GM12864 (cell line): Measurements from ENCODE around the gene PSMB7.

Experiments
- DNase-seq: peaks from one replicate; pipeline ENCODE4 v3.0.0-alpha.2; 2011; ENCODE audit warnings: low read depth
- H3K4me3 ChIP-seq: 2 replicates; pipeline ENCODE4 v1.5.1; 2011; ENCODE audit warnings: mild to moderate bottlenecking, low read depth, low read length, control low read depth
- TF ChIP-seq, protein P1 (sequence below): IDR thresholded peaks from 2 replicates; pipeline ENCODE4 v1.5.1; 2011; ENCODE audit warnings: low read depth, mild to moderate bottlenecking, moderate library complexity, low read length, control low read depth, inconsistent platforms; ENCODE audit errors: missing control alignments

Gene PSMB7

DNA sequence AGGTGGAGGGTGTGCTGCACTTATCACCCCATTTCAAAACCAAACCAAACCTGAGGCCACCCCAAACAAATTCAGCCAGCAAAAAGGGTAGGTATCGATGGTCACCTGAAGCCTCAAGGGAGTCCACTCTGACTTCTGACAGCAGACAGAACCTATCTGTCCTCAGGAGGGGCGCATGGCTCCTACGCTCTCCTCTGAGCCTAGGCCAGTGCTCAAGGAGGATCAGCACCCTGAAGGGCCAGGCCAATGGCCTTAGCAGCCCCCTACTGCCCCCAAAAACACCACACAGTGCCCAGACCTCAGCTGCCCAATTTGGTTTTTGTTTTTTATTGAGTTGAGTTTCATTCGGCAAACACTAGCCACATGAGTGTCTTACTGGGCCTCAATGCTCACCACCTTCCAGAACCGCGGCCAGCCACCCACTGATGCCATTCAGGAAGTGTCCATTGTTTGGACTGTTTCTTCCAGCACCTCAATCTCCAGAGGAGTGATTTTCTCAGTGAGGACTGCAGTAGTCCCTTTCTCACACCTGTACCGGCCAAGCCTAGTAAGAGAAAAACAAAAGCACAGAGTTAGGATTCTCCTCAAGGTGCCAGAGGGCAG, 62.0 kb downstream of the PSMB7 start:
- no peak overlapping the region for H3K4me3 ChIP-seq
- DNase-seq, result no peak
- TF ChIP-seq, protein P1, sequence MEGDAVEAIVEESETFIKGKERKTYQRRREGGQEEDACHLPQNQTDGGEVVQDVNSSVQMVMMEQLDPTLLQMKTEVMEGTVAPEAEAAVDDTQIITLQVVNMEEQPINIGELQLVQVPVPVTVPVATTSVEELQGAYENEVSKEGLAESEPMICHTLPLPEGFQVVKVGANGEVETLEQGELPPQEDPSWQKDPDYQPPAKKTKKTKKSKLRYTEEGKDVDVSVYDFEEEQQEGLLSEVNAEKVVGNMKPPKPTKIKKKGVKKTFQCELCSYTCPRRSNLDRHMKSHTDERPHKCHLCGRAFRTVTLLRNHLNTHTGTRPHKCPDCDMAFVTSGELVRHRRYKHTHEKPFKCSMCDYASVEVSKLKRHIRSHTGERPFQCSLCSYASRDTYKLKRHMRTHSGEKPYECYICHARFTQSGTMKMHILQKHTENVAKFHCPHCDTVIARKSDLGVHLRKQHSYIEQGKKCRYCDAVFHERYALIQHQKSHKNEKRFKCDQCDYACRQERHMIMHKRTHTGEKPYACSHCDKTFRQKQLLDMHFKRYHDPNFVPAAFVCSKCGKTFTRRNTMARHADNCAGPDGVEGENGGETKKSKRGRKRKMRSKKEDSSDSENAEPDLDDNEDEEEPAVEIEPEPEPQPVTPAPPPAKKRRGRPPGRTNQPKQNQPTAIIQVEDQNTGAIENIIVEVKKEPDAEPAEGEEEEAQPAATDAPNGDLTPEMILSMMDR, result no peak

DNA sequence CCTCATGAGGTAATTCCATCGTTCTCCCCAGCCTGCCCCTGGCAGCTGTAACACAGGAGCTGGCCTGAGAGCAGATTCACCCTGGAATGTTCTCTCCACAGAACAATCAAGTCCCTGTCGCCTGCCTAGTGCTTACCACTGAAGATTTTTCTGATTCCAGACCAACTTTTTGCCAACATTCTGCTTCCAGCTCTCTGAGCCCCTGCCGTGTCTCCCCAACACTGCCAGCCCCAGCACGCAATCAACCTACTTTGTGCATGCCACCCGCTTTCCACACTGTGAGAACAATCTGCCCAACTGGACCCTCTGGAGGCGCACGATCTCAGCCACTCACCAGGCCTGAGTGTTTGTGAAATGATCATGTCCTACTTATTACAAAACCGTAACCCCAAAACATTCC, 62.6 kb downstream of the PSMB7 start:
- no peak for DNase-seq

DNA sequence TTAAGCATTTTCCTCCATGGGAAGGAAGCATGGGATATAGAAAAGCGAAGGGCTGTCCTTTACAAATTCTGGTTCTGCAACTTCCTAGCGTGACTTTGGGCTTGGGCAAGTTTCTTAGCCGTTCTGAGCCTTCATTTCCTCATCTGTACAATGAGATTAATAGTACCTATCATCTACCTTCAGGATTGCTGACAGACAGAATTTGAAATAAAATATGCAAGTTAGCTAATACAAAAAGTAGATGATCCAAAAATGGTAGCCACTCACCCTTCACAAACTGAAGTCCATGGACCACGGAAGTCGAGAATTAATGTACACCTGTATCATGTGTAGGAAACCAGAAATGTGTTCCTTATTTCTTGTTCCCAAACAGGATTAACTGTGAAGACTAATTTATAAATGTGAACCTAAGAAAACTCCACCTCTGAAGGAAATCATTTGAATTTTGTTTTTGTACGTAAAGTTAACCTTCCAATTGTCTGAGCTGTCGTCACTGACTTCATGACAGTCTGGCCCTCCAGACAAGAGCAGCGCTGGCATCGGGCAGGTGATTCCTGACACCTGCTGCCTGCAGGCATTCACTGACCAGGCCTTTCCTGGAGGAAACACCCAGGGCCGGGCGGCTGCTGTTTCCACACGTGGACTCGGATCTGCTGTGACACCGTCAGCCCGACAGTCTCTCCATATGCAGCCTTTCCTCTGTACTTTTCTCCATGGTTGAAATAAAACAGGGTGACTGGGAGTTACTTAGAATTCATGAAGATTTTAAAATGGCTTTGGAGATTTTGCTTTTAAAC, 63.4 kb downstream of the PSMB7 start:
- H3K4me3 ChIP-seq, result no peak overlapping the region
- no peak for DNase-seq
- TF ChIP-seq, protein P1, result no peak

More for the DNA sequence above, 62.6 kb downstream of the PSMB7 start:
- no peak overlapping the region for H3K4me3 ChIP-seq
- TF ChIP-seq, protein P1, result no peak

DNA sequence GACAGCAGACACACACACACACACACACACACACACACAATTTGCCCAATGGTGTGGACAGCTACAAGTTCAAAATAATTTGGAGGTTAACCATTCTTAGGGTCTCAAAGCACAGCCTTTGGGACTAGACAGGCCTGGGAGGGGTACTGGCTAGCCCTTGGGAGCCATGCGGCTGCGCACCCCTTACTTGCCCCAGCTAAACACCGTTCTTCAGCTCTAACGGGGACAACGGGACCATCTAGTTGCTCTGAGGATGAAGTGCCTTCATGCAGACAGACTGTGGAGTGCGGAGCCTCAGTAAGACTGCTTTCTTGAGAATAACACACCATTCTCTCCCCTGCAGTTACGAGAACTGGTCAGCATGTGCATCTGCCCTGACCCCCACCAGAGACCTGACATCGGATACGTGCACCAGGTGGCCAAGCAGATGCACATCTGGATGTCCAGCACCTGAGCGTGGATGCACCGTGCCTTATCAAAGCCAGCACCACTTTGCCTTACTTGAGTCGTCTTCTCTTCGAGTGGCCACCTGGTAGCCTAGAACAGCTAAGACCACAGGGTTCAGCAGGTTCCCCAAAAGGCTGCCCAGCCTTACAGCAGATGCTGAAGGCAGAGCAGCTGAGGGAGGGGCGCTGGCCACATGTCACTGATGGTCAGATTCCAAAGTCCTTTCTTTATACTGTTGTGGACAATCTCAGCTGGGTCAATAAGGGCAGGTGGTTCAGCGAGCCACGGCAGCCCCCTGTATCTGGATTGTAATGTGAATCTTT, 64.6 kb downstream of the PSMB7 start:
- DNase-seq, result no peak
- TF ChIP-seq, protein P1, result no peak
- no peak overlapping the region for H3K4me3 ChIP-seq

DNA sequence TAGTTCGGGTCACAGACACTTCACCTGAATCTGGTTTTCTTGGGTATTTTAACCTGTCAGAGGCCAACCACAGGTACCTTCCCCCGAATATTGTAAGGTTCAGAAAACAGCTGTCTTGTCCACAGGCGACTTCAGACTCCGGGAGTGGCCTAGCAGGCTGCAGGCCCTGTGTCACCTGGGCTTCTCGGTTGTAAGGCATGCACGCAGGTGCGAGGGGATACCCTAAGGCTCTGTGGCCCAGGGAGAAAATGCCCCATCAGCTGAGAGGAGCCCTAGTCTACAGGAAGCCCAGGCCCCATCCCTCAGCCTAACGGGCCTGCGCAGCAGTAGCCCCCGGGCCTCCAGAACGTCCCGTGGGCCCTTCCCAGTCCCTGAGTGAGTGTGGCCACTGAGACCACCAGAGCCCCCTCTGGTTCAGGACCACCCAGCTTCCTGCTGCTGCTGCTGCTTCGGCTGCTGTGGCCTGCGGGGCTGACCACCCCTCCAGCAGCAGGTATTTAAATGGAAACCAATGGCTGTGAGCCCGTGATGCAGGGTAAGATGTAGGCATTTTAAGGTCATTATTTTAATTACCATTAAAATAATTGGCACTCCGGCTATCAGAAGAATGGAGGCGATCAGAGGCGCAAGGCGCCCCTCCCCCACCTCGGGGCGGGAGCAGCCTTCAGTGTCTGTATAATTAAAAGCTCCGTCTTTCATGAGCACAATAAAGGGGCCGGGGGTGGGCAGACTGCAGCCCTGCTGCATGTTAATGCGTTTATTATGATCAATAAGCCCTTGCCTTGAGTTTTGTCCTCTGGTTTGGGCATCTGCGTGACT, 65.4 kb downstream of the PSMB7 start:
- TF ChIP-seq, protein P1, result no peak
- DNase-seq, result no peak
- H3K4me3 ChIP-seq, result no peak overlapping the region

DNA sequence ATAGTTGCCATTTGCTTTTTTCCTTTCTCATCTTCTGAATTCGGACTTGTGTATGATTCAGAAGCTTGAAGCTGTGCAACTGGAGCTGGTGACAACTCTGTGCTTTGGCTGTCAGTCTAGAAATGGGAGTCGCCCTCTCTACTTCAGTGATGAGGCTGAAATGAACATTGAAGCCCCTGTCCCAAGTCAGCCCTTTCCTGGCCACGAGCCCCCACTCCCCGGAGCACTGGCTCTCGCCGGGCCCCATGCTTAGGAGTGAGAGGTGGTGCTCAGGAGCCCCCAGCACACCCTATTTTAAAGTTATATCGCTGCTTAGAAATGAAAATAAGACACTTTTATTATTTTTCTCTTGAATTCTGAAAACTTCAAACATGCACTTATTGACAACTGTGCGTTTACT, 66.0 kb downstream of the PSMB7 start:
- TF ChIP-seq, protein P1, result no peak
- DNase-seq, result no peak

More for the DNA sequence above, 66.0 kb downstream of the PSMB7 start:
- no peak overlapping the region for H3K4me3 ChIP-seq
